HFF-Myc (cell line): ENCODE results near the gene ZSWIM6.

Experiments
- DNase-seq: peaks from one replicate; pipeline ENCODE4 v3.0.0-alpha.2; 2011; ENCODE audit warnings: low read depth; ENCODE audit errors: extremely low read depth
- H3K4me3 ChIP-seq: replicated peaks from 2 replicates; pipeline ENCODE4 v1.5.1; 2011; ENCODE audit warnings: low read depth, mild to moderate bottlenecking, control low read depth, low read length
- TF ChIP-seq, protein P1 (sequence below): IDR thresholded peaks from 2 replicates; pipeline ENCODE4 v1.5.1; 2012; ENCODE audit warnings: mild to moderate bottlenecking, low read depth, low read length, control low read depth; ENCODE audit errors: missing control alignments

The ZSWIM6 gene

DNA sequence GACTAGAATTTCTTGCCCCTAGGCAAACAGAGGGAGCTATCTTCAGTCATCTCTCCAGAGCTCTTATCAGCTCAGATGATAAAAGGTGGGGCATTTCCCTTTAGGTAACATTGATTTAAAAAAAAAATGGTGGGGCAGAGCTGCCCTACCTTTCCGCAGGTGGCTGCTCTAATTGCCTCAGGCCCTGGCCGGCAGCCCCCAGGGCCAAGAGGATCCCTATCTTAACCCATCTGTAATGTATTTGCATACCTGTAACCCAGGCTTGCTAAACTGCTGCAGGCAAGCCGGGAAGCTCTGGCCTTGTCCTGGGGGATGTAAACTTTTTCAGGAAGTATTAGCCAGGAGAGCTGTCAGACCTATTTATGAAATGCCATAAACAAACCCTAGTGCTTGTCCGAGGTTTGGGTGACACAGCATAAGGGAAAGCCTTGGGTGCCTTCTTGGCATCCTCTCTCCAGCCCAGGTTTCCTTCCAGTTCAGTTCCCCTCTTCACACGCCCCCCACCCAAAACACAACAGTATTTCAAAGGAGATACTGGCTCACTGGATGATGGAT, 20.9 kb upstream of the ZSWIM6 start:
- TF ChIP-seq, protein P1, sequence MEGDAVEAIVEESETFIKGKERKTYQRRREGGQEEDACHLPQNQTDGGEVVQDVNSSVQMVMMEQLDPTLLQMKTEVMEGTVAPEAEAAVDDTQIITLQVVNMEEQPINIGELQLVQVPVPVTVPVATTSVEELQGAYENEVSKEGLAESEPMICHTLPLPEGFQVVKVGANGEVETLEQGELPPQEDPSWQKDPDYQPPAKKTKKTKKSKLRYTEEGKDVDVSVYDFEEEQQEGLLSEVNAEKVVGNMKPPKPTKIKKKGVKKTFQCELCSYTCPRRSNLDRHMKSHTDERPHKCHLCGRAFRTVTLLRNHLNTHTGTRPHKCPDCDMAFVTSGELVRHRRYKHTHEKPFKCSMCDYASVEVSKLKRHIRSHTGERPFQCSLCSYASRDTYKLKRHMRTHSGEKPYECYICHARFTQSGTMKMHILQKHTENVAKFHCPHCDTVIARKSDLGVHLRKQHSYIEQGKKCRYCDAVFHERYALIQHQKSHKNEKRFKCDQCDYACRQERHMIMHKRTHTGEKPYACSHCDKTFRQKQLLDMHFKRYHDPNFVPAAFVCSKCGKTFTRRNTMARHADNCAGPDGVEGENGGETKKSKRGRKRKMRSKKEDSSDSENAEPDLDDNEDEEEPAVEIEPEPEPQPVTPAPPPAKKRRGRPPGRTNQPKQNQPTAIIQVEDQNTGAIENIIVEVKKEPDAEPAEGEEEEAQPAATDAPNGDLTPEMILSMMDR, result no peak
- DNase-seq, result no peak
- no peak overlapping the region for H3K4me3 ChIP-seq

- TF ChIP-seq, protein P1, result no peak
- H3K4me3 ChIP-seq, result no peak overlapping the region
- no peak for DNase-seq
Observed at GRCh38 chr5:61311836-61312808, 19.9 kb upstream of the ZSWIM6 start.

GRCh38 chr5:61313960-61314681, 17.9 kb upstream of the ZSWIM6 start:
- H3K4me3 ChIP-seq, result no peak overlapping the region
- TF ChIP-seq, protein P1, result no peak
- DNase-seq, result no peak

GRCh38 chr5:61318376-61318775, 13.7 kb upstream of the ZSWIM6 start:
- no peak for DNase-seq

DNA sequence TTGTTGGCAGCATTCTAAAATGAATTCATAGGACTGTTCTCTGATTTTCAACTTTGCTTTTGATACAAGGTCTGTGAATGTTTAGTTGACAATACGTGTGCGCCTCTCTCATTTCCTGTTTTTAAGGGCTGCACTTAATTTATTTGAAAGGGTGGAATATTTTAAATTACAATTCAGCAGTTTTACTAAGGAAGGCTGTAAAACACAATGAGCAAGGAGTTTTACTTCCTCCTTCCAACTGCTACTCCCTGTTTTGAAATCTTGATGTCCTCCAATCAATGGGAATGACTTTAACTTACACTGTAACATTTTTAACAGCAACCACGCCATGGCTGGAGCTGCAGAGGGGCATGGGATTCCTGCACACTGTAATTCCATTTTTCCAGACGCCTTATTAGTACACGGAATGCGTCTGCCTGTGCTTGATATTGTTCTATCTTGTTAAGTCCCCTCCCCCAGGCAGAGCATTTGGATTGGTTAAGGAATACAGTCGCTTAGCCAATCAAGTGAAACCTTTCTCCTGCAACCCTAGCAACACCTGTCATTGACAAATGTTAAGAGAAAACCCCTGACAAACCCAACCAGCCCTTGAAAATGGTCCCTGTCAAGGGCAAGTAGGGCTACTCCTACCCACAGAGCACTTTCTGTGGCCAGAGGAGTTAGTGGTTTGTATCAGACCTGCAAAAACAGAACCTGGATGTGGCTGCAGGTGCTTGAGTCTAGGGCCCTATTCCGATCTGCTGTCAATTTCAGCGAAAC, 12.5 kb upstream of the ZSWIM6 start:
- TF ChIP-seq, protein P1, result no peak
- no peak overlapping the region for H3K4me3 ChIP-seq
- no peak for DNase-seq

More at GRCh38 chr5:61318376-61318775, 13.7 kb upstream of the ZSWIM6 start:
- no peak overlapping the region for H3K4me3 ChIP-seq
- TF ChIP-seq, protein P1, result no peak

GRCh38 chr5:61320860-61321259, 11.2 kb upstream of the ZSWIM6 start:
- TF ChIP-seq, protein P1, result no peak
- DNase-seq, result no peak

More at GRCh38 chr5:61320860-61321259, 11.2 kb upstream of the ZSWIM6 start:
- H3K4me3 ChIP-seq, result no peak overlapping the region
